Adipose tissue (tissue), 3 donors: ENCODE results near the gene DOP1B. TPM values are rescaled to one million over a fixed set of nuclear protein-coding genes. Genes with fewer than 3 reads are reported as not detected.
"Not testable (repeated sequence)": the region's sequence is repeated elsewhere in the genome, so short reads cannot be mapped to it uniquely, and the experiment has no call there.

Experiments
- H3K27ac ChIP-seq: one replicate; pipeline ENCODE4 v1.5.1; 2013; ENCODE audit warnings: low read depth, low read length
- WGBS, 3 donors: extraction: QIAGEN DNeasy Blood & Tissue Kit; methylation state at CpG; one replicate each; pipeline ENCODE4 v1.1.7; 2013; 5-methylcytosine and 5-hydroxymethylcytosine counted together
- polyA plus RNA-seq, 3 donors: library from polyadenylated mRNA; stranded (reverse); fragments of 200-250 nt; gene quantifications; one replicate each; pipeline ENCODE4 v1.2.3, GENCODE V29; 2013
- donor health status: healthy with polysubstance abuse.
- donor health status: Bipolar disorder and iron deficiency.
- donor health status: healthy.

The DOP1B gene
- polyA plus RNA-seq, 3 donors: 1.7 to 4.4 (median 2.0) TPM

GRCh38 chr21:36186506-36187399 is 30.1 kb downstream of the DOP1B start:
- WGBS, 3 donors: 79 to 87% (median 81%) methylated on average over 15 to 18 of the region's 18 CpGs
- no peak overlapping the region for H3K27ac ChIP-seq

GRCh38 chr21:36188081-36188681 is 31.6 kb downstream of the DOP1B start:
- no peak overlapping the region for H3K27ac ChIP-seq

GRCh38 chr21:36188937-36189336 is 32.3 kb downstream of the DOP1B start:
- 17 to 38% (median 20%) methylated on average over 2 of the region's 2 CpGs for WGBS, 3 donors
- no peak overlapping the region for H3K27ac ChIP-seq

More at GRCh38 chr21:36188081-36188681, 31.6 kb downstream of the DOP1B start:
- 14 to 82% (median 69%) methylated on average over 8 of the region's 8 CpGs for WGBS, 3 donors

- no peak overlapping the region for H3K27ac ChIP-seq
- 92% methylated on average over 4 of the region's 4 CpGs for WGBS, 3 donors
Observed at GRCh38 chr21:36190736-36191135, 34.1 kb downstream of the DOP1B start.

- 87 to 94% (median 89%) methylated on average over 7 of the region's 7 CpGs for WGBS, 3 donors
Observed at GRCh38 chr21:36193200-36193599, 36.6 kb downstream of the DOP1B start.

GRCh38 chr21:36194024-36194423 is 37.4 kb downstream of the DOP1B start:
- no peak overlapping the region for H3K27ac ChIP-seq
- 71 to 87% (median 82%) methylated on average over 3 of the region's 3 CpGs for WGBS, 3 donors

More at GRCh38 chr21:36193200-36193599, 36.6 kb downstream of the DOP1B start:
- no peak overlapping the region for H3K27ac ChIP-seq

- 90 to 100% (median 92%) methylated on average over 1 of the region's 1 CpG for WGBS, 3 donors
- no peak overlapping the region for H3K27ac ChIP-seq
Observed at GRCh38 chr21:36195613-36196012, 39.0 kb downstream of the DOP1B start.

- WGBS, 3 donors: 80 to 86% (median 82%) methylated on average over 9 of the region's 9 CpGs
- no peak overlapping the region for H3K27ac ChIP-seq
Observed at GRCh38 chr21:36199021-36199420, 42.4 kb downstream of the DOP1B start.

- not testable (repeated sequence) for H3K27ac ChIP-seq
- WGBS, 3 donors: 82 to 95% (median 83%) methylated on average over 5 of the region's 5 CpGs
Observed at GRCh38 chr21:36199575-36199974, 43.0 kb downstream of the DOP1B start.

- WGBS, 3 donors: 79 to 91% (median 87%) methylated on average over 23 of the region's 23 CpGs
Observed at GRCh38 chr21:36200081-36200561, 43.5 kb downstream of the DOP1B start.

GRCh38 chr21:36202726-36203602 is 46.3 kb downstream of the DOP1B start:
- H3K27ac ChIP-seq: no peak overlapping the region
- 50 to 89% (median 86%) methylated on average over 10 of the region's 10 CpGs for WGBS, 3 donors

More at GRCh38 chr21:36200081-36200561, 43.5 kb downstream of the DOP1B start:
- no peak overlapping the region for H3K27ac ChIP-seq

GRCh38 chr21:36203603-36203889 is 46.9 kb downstream of the DOP1B start:
- 16 to 44% (median 17%) methylated on average over 1 of the region's 1 CpG for WGBS, 3 donors
- no peak overlapping the region for H3K27ac ChIP-seq

GRCh38 chr21:36204980-36205379 is 48.4 kb downstream of the DOP1B start:
- 94 to 97% (median 94%) methylated on average over 6 of the region's 6 CpGs for WGBS, 3 donors
- H3K27ac ChIP-seq: no peak overlapping the region

GRCh38 chr21:36205962-36206361 is 49.3 kb downstream of the DOP1B start:
- WGBS, 3 donors: 86 to 92% (median 89%) methylated on average over 5 of the region's 5 CpGs
- no peak overlapping the region for H3K27ac ChIP-seq

Other genes starting within 250 kb of the DOP1B start
- 1 to 10 TPM; 5.3 to 8.4 (median 6.7) TPM for gene SETD4, start 96.3 kb upstream of the DOP1B start, polyA plus RNA-seq
- gene CBR1, start 86.8 kb upstream of the DOP1B start, polyA plus RNA-seq: 10 to 100 TPM; 32.8 to 58.3 (median 57.7) TPM
- gene CBR3, start 21.7 kb upstream of the DOP1B start, polyA plus RNA-seq: 10 to 100 TPM in 2 of 3 donors, 1 to 10 TPM in 1; 1.6 to 28.8 (median 21.3) TPM
- 10 to 100 TPM in 2 of 3 donors, 1 to 10 TPM in 1; 6.1 to 13.5 (median 10.1) TPM for gene MORC3, start 163.4 kb downstream of the DOP1B start, polyA plus RNA-seq
- 1 to 10 TPM in 1 of 3 donors, under 1 TPM in 2; 0.65 to 1.5 (median 0.79) TPM for gene CHAF1B, start 228.6 kb downstream of the DOP1B start, polyA plus RNA-seq